GM19238 (cell line): ENCODE data around the gene NEAT1.
"Not testable (repeated sequence)": the region's sequence is repeated elsewhere in the genome, so short reads cannot be mapped to it uniquely, and the experiment has no call there.

Experiments used
- DNase-seq: peaks from one replicate; pipeline ENCODE4 v3.0.0; 2011; ENCODE audit warnings: low spot score; ENCODE audit not compliant: insufficient read length

NEAT1 gene

GRCh38 chr11:65404638-65405339 is 17.8 kb upstream of the NEAT1 start:
- no peak for DNase-seq

GRCh38 chr11:65410936-65411680 is 11.5 kb upstream of the NEAT1 start:
- DNase-seq: no peak

GRCh38 chr11:65411681-65412070 is 10.9 kb upstream of the NEAT1 start:
- DNase-seq: no peak

GRCh38 chr11:65412271-65413076 is 10.1 kb upstream of the NEAT1 start:
- DNase-seq: no peak

GRCh38 chr11:65413077-65413664 is 9.4 kb upstream of the NEAT1 start:
- not testable (repeated sequence) for DNase-seq

GRCh38 chr11:65414776-65415498 is 7.7 kb upstream of the NEAT1 start:
- DNase-seq: no peak

- DNase-seq: no peak
These were observed 6.9 kb upstream of the NEAT1 start for GRCh38 chr11:65415499-65416340.

- peak; percentile 93 for DNase-seq
These were observed 6.2 kb upstream of the NEAT1 start for GRCh38 chr11:65416341-65416824.

GRCh38 chr11:65416841-65417701 is 5.5 kb upstream of the NEAT1 start:
- no peak for DNase-seq

GRCh38 chr11:65417702-65418430 is 4.7 kb upstream of the NEAT1 start:
- DNase-seq: no peak

- no peak for DNase-seq
These were observed 4.2 kb upstream of the NEAT1 start for GRCh38 chr11:65418431-65418680.

GRCh38 chr11:65418681-65419459 is 3.7 kb upstream of the NEAT1 start:
- peak; percentile 91 for DNase-seq

GRCh38 chr11:65419460-65419771 is 3.2 kb upstream of the NEAT1 start:
- no peak for DNase-seq

GRCh38 chr11:65419772-65420481 is 2.7 kb upstream of the NEAT1 start:
- no peak for DNase-seq

GRCh38 chr11:65420506-65420905 is 2.1 kb upstream of the NEAT1 start:
- no peak for DNase-seq

- no peak for DNase-seq
These were observed 1.4 kb upstream of the NEAT1 start for GRCh38 chr11:65420979-65421793.
